ENCODE measurements around the gene PDLIM4.

PDLIM4 gene

DNA sequence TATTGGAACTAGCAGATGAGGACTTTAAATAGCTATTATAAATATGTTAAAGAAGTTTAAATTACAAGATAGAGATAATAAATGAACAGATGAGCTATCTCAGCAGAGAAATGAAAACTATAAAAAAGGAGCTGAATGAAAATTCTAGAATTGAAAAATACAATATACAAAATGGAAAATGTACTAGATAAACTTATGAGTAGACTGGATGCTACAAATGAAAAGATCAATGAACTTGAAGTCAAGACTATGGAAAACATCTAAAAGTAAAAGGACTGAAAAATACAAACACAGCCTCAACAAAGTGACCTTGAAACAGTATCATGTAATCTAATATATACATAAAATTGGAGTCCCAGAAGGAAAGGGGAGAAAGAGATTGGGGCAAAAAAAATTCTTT lies 10.7 kb upstream of the PDLIM4 start:
- intact Hi-C loops (cut with DNase I) = no loop called here
- no peak for DNase-seq

DNA sequence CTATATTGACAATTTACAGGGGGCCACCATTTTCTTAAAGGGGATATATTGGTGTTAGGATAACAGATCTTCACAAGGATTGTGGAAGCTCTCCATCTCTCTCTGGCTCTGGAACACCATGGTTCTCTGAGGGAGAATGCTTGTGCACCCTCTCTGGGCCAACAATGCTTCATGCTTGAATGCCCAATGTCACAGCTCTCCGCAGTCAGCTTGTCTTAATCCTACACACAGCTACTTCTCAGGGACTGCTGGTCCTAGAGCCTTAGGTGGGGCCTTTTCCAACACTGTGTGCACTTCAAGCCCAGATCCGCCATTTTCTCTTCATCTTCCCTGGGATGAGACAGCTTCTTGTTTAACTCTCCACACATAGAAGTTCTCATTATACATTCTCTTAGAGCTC lies 6.9 kb upstream of the PDLIM4 start:
- intact Hi-C loops (cut with DNase I) = no loop called here
- peak in 3 of 10 donors; percentile 3 to 24 (median 9) for DNase-seq

DNA sequence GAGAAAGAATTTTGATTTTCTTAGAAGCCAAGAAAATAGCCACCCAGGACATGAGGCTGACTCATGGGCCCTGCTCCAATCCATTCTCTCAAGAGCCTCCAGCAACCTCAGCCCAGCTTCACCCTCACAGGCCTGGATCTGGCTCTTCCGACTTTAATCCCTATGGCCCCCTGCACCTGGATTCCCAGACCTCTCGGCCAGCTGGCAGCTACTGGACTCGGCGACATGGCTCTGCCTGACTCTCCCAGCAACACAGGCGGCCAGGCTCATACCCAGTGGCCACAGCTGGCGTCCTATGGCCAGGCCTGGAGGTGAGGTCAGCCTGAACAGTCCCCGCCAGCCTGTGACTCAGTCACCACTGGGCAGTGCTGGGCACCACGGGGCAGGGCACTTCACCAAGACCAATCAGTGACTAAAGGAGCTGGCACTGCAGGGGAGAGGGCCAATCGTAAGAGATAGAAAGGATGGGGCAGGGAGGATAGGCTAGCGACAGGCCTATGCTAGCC lies 6.2 kb upstream of the PDLIM4 start:
- DNase-seq = peak in 7 of 10 donors; percentile 43 to 94 (median 71)

DNA sequence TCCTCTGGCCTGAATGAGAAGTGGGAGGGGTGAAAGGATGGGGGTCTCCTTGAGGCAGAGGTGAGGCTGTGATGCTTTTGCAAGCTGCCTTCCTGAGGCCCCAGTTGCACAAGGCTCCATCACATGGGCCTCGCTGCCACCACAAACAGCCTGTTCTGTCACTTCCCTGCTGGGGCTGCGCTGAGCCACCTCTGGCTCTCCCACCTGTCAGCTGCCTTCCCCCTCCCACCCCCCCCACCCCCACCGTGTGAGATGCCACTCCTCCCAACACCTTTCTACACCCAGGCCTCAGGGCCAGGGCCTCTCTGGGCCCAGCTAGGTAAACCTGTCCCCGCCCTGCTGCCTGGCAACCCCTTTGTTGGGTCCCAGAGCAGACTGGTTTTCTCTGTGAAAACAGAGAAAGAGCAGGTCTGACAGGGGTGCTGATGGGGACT lies 4.5 kb upstream of the PDLIM4 start:
- peak in 1 of 10 donors; percentile 38 for DNase-seq
- intact Hi-C loops (cut with DNase I) = no loop called here

More for the DNA sequence above, 6.2 kb upstream of the PDLIM4 start:
- intact Hi-C loops (cut with DNase I) = no loop called here

DNA sequence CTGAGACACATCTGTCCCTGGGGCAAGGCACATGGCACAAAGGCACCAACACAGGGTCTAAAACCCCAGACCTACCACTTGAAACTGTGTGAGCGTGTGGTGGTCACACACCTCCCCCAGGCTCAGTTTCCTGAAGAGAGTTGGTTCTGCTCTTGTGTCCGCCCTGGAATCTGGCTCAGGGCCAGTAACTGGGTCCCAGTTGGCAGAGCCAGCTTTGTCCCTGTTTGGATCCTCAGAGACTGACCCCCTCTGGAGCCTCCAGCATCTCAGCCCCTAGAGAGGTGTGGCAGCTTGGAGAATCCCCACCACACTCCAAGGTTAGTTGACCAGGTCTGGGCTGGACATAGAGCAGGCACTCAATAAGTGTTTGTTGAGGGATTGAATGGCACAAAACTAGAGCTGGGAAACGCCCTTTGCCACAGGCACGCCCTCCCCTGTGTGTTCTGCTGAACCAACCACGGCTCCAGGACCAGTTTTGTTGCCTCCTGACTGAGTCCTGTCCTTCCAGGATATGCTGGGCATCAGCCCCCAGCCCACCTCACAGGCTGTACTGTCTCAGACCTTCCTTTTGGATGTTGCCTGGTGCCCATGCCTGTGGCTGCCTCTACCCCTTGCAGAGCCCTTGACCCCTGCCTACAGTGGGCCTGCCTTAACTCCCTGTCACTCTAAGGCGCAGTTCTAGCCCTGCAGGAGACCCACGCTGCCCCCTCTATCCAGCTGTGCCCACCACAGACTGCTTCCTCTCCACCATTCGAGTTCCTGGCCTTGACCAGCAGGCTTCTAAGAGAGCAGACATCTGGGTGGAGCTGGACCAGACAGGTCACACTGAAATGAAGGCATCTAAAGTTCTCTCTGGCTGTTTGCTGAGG lies 3.8 kb upstream of the PDLIM4 start:
- intact Hi-C loops (cut with DNase I) = no loop called here
- peak in 3 of 10 donors; percentile 8 to 65 (median 15) for DNase-seq

DNA sequence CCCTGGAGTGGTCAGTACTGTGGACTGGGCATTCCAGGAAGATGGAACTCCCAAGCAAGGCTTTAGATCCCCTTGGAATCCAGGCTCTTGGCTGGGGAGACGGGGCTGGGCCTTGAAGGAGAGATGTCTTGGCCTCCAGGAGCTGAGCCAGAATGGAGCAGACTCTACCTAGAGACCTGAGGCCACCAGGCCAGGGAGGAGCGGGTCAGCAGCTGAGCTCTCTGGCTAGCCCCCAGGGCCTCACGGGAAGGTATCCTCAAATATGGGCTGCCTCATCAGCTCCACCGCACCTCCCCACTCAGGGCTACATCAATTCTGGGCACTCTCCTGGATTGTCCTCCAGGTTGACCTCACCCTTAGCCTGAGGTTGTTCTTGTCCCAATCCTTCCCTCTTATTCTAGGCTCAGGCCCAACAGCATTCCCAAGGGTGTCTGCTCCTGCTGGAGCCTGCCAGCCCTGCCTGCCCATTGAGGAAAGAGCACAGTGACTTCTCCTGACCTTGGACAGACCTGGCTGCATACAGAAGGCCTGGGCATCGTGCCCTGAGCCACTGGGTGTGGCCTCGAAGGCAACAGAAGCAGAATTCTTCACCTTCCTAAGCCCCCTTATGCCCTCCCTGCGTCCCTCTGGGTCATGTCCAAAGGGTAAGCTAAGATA lies 3.0 kb upstream of the PDLIM4 start:
- intact Hi-C loops (cut with DNase I) = no loop called here
- peak in 2 of 10 donors; percentile 4 to 63 for DNase-seq

DNA sequence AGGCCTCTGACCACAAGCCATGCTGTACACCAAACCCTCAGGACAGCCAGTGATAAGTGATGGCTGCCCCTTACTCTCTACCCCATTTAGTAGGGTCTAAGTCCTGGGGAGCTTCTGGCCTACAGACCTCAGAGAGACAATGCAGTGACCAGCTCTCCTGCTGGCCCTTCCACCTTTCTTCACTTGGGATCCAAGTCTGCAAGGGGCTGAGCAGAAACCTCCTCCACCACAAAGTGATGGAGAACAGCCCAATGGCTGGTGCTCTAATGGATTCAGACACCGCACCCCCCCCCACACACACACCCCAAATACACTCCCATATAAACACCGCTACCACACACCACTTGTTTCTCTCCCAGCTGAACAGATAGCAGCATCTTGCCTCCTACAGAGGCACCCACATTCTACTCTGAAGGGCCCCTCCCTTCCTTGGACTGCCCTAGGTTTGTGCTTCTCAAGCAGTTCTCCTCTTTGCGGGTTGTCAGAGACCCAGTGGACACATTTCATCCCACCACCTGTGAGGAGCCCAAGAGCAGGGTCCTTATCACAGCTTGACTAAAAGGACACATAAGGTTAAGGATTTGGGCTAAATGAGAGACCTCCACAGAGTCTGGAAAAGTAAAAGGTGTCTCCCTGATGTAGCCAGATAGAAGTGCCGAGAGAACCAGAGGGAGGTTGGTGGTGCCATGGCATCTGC lies 1.3 kb upstream of the PDLIM4 start:
- peak in 2 of 10 donors; percentile 3 to 12 for DNase-seq
- intact Hi-C loops (cut with DNase I) = no loop called here

DNA sequence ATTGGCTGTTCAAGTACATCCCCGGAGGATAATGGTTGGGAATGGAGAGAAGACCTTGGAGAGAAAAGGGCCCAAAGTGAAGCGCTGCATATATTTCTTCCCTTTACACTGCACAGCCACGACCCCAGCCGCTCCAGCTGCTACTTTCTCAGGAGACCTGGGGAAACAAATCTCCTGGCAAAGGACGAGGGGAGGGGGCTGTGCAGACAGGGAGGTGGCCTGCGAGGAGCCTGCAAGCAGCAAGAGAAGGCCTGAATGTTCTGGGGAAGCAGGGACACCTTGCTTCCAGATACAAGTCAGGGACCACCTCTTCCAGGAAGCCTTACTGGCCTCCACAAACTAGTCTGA lies 739 bp upstream of the PDLIM4 start:
- peak in 1 of 10 donors; percentile 27 for DNase-seq
- intact Hi-C loops (cut with DNase I) = no loop called here

DNA sequence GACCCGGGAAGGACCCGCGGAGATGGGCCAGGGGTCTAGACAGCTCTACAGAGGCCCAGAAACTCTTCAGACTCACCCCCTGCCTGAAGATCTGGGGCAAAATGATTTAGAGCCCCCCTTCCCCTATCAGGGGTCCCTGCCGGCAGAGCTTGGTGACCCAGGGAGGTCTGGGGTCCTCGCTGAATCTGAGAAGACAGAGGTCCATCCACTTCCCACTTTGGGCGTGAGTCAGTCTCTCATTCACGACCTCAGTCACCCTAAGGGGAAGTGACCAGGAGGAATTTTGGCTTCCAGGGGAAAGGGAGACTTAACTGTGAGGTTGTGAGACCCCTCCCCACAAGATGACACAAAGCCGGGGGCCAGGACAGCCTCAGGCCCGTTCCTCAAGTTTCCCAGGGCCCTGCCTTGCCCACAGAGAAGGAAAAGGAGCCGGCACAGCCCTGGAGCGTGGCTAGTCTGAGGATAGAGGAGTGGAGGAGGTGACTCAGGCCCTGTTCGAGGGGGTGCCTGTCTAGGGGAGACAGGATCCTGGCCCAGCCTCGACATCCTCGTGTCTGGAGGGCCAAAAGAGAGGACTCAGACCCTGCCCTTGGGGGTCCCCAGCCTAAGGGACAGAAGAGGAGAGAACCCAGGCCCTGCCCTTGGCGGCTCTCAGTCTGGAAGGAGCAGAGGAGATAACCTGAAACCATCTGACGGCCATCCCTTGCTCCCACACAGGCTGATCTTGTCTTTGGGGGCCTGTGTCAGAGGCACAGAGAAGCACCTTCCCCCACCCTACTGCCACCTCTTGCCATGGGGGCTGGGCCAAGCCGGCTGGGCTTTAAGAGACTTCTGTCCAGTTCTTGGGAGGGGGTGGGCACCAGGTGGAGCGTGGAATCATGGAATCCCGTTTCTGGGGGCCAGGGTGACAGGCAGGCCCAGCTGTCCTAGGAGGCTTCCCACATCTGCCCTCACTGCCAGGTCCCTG lies 889 bp downstream of the PDLIM4 start:
- intact Hi-C loops (cut with DNase I) = no loop called here
- DNase-seq = peak in 2 of 10 donors; percentile 15 to 83

DNA sequence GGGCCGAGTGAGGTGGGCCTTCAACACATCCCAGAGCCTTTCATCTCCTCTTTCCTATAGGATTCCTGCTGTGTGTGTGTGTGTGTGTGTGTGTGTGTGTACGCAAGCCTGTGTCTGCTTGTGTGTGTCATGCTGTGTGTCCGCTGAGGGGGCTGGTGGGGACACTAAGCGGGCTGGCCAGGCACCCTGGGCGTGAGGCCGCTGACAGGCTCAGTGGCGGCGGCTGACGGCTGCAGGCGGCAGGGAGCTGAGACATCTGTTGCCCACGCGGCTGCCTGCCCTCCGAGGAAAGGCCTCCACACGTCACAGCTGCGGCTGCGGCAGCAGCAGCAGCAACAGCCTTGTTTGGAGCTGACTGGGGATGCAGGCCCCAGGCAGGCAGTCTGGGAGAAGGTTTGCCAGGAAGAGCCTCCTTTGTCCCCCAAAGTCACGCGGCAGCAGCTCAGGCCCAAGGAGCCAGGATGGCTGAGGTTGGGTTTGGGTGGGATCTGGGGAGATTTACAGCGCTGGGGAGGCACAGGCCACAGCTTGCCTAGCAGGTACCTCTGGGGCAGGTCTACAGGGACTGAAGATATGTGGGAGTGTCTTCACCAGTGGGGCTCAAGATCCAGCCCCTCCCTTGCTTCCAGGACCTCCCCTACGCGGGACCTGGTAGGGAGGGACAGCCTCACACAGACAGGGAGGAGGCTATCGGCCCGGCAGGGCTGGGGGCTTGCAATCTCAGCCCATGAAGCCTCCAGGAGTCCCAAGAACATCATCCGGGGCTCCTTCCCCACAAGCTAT lies 1.8 kb downstream of the PDLIM4 start:
- intact Hi-C loops (cut with DNase I) = no loop called here

DNA sequence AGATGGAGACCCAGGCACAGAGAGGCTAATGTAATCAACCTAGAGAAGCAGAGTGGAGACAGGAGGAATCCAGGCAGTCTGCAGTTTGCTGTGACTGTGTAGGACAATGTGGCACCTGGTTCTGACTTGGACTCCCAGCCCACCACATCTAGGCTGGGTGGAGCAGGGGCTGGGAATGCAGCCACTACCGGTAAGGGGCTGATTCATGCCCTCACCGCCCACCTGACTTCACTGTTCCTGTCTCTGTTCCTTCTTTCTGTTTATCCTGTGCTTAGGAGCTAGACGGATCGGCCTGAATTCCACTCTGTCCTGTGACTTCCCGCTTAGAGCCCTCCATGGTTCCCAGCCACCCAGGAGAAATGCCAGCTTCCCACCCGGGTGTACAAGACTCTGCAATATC lies 2.6 kb downstream of the PDLIM4 start:
- DNase-seq = peak in 6 of 10 donors; percentile 14 to 89 (median 72)

More for the DNA sequence above, 1.8 kb downstream of the PDLIM4 start:
- peak; percentile 34 to 96 (median 67) for DNase-seq

DNA sequence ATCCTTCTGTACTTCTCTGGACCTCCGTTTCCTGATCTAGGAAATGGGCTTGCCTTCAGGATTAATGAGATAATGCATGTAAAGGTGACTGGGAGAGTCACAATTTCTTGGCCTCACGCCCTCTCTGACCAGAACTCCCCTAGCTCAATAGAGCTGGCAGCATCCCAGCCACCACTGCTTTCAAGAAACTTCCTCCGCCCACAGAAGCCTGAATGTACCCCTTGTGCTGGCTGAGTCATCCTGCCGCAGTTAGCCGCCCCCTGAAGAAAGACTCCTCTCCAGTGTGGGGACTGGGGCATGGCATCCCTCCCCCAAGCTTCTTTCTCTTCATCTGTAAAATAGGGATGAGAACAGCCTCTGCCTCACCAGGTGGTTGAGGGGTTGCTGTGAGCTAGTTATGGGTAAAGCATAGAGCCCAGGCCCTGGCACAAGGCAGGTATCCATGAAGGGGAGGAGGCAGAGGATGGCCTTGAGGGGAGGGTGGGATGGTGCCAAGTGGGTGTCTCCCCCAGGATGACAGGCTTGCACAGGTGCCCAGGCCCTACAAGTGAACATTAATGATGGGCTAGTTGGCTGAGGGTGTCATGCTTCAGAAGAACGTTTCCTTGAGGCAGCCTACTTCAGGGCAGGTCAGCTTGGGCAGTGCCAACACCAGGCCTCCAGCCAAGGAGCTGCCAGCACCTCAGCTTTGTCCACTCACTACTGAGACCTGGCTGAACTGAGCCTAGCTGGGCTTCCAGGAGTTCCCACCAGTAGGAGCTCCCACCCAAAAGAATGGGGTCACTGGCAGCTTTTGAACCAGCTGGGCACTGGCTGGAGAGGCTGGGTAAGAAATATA lies 3.4 kb downstream of the PDLIM4 start:
- intact Hi-C loops (cut with DNase I) = no loop called here
- DNase-seq = peak in 9 of 10 donors; percentile 27 to 93 (median 56)

More for the DNA sequence above, 2.6 kb downstream of the PDLIM4 start:
- intact Hi-C loops (cut with DNase I) = no loop called here

DNA sequence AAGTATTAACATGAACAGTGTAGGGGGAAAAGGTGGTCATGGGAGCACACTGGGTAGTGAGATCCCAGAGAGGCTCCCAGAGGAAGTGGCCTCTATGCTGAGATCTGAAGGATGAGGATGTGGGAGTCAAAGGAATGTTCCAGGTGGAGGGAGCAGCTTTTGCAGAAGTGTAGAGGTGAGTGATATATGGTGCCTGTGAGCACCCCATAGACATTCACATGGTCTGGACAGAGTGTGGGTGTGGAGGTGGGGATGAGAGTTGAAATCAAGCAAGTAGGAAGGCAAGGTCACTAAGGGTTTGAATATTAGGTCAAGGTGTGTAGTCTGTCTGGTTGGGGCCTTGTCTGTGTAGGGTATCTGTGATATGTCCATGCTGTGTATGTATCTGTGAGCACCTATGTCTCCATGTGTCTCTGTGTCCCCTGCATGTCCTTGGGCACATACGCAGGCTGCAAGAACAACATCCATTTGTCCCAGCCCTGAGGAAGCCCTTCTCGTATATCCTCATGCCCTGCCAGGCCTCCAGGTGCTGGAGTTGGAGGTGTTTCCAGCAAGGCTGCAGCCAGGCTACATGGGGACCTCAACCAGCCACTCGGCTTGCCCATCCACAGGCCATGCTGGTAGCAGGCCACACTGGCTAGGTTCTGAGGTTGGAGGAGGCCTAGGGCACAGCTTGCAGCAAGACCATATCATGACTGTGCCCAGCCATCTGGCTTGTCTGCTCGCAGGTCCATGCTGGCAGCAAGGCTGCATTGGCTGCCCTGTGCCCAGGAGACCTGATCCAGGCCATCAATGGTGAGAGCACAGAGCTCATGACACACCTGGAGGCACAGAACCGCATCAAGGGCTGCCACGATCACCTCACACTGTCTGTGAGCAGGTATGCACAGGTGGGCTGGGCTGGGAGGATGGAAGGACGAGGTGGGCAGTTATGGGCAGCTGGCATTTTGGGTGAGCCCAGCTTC lies 4.7 kb downstream of the PDLIM4 start:
- DNase-seq = peak in 2 of 10 donors; percentile 11 to 67
- intact Hi-C loops (cut with DNase I) = no loop called here

DNA sequence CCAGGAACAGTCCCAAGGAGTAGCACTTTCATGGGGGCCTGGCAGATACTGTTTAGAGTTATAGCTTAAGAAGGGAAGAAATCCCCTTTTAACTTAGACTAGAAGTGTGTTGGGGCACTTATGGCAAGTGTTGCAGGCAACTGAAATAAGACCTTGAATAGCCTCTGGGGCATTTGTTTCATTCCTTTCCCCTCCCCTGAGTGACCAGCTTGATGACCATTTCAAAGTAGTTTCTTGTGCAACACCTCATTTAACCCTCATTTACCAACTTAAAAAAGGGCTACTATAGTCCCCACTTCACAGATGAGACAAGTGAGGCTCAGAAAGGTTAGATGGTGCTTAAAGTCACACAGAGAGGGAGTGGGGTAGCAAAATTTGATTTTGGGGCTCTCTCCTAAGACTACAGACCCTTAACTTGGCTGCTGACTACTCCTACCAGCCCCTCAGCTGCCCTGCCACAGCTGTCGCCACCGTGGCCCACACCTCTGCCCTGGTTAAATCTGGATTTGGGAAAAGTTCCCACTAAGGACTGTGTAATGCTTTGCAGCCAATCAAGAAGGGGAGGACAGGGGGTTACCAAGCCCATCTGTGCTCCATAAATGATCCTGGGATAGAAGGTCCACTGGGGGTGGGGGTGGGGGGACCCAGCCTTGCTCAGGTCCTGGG lies 5.5 kb downstream of the PDLIM4 start:
- no peak for DNase-seq
- intact Hi-C loops (cut with DNase I) = no loop called here

DNA sequence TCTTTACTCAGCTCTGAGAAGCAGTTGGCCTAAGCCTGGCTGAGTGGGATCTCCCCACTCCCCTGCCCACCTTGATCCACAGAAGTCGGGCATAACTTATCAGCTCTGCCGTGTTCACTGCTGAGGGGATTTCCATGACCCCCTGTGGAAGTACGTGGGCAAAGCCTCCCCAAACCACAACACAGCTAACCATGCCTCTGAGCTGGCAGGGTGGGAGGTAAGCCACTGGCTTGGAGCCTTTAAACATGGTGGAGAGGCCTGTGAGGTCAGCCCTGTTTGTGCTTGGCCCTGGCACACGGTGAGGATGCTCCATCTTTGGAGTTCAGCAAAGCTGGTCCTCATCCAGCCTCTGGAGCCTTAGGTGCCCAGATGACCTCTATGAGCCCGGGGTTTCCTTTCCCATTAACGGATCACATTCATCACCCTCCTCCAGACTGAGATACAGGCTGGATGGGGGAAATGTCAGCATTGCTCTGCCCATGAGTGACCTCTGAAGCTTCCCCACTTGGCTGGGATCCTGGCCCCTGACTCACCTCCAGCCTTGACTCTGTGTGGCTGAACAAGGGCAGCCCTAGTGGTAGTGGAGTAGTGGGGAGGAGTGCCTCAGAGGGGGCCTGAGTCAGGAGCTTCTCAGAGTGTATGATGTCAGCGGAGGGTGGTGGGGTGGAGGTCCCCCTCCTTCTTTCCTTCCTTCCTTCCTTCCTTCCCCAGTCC lies 6.2 kb downstream of the PDLIM4 start:
- intact Hi-C loops (cut with DNase I) = no loop called here
- peak in 2 of 10 donors; percentile 32 to 37 for DNase-seq

Data from posterior cingulate gyrus (tissue), 11 donors.